HG03135 (cell line): ENCODE data around the gene HABP4.
A peak's percentile ranks its signal among the peaks of the same experiment; 100 is the strongest.

Experiments used
- ATAC-seq: cut with Tn5 transposase; IDR thresholded peaks from one replicate; pipeline ENCODE4 v1.9.1; 2021; ENCODE audit warnings: mild to moderate bottlenecking, moderate library complexity; ENCODE audit not compliant: unreplicated experiment

Gene HABP4

DNA sequence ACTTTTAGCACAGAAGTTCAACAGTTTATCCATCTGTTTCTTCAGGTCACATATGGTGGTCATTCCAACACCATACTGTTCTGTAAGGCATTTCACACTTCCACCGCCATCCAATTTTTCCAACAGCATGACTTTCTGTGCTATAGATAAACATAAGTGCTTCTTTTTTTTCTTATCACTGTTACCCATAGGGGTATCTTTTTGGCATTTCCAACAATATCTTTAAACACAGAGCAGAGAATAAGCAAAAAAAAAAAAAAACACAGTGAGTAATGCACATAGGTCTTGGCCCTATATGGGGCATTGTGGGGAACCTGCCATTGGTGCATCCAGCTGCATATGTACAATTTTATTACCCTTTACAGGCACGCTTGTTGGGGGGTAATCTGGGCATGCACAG is 19.6 kb upstream of the HABP4 start:
- no peak for ATAC-seq

DNA sequence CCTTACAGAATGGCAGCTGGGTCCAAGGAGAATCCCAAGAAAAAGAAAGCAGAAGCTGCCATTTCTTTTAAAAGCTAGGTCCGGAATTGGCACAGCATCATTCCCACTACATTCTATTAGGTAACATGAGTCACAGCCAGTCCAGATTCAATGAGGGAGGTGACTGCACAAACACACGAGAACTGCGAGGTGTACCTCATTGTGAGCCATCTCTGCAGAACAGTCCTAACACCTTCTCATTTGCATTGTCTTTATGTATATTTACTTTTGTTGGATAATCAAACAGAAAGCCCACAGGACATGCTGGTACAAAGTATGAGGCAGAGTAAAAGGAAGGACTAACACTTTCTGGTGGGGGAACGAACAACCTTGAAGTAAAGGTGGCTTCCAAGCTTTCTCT is 14.6 kb upstream of the HABP4 start:
- ATAC-seq, result no peak

GRCh38 chr9:96436063-96436455 is 13.9 kb upstream of the HABP4 start:
- ATAC-seq, result no peak

GRCh38 chr9:96436456-96437126 is 13.4 kb upstream of the HABP4 start:
- no peak for ATAC-seq

DNA sequence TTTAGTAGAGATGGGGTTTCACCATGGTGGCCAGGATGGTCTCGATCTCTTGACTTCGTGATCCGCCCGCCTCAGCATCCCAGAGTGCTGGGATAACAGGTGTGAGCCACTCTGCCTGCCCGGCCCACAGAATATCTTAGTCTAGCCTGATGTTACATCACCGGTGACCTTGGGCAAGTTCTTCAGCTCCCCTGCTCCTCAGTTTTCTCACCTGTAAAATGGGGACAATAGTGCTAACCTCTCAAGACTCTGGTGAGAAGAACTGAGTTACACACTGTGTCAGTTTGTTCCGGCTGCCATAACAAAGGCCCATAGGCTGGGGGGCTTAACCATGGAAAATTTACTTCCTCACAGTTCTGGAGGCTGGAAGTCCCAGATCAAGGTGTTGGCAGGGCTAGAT is 12.5 kb upstream of the HABP4 start:
- no peak for ATAC-seq

DNA sequence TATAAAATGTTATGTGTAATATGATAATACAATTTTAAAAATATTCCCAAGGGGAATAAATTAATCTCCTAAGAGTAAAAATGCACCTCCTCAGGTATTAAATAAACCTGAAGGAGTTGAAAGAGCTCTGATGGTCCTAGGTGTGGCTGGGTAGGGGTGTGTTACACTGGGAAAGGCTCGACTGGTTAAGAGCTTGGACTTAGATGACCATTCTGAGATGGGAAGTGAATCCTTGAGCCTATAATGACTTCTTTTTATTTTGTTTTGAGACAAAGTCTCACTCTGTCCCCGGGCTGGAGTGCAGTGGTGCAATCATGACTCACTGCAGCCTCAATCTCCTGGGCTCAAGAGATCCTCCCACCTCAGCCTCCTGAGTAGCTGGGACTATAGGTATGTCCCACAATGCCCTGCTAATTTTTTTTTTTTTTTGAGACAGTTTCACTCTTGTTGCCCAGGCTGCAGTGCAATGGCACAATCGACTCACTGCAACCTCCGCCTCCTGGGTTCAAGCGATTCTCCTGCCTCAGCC is 9.2 kb upstream of the HABP4 start:
- ATAC-seq, result no peak

- ATAC-seq, result no peak
Observed at GRCh38 chr9:96441798-96442445, 8.0 kb upstream of the HABP4 start.

GRCh38 chr9:96442491-96442890 is 7.5 kb upstream of the HABP4 start:
- no peak for ATAC-seq

DNA sequence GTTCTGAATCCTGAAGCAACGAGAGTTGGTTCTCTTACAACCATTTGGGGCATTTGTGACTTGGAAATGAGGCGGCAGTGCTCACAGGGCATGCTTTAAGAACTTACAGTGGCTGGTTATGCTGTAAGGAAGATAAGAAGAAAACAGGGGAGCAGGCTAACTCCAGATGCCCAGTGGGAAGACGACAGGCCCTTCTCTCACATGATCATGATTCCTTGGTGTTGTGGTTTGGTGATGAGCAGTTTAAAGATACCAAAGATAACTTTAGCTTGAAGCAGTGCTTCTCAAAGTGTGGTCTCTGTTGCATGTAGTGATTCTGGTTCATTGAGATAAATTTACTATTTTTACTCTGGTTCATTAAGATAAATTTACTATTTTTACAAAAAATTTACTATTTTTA is 2.6 kb upstream of the HABP4 start:
- ATAC-seq, result no peak

DNA sequence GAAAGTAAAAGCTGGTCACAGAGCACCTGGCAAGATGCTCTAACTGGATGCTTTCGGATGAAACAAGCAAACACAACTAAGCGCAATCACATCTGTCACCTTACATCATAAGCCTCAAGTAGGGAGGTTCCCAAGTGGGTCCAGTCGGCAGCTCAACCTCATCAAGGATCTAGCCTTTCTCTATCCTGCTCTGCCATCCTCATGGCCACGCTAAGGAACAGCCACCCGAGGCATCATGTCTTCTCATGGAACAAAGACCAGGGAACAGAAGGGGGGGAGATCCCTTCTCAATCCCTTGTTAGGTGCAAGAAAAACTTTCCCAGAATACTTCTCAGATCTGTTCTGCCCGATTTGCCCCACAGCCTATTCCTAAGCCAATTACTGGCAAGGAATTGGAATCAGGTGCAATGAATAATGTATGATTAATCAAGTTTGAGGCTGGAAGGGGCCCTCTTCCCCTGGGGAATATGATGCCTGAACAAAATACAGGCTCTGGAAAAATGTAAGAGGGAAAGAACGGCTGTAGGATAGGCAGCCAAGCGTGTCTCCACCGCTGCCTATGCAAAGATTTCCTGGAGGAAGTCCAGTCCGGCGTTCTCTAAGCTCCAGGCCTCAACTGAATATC is 1.3 kb upstream of the HABP4 start:
- ATAC-seq, result no peak

- peak; percentile 20 for ATAC-seq
Observed at GRCh38 chr9:96449523-96449844, 485 bp upstream of the HABP4 start.

DNA sequence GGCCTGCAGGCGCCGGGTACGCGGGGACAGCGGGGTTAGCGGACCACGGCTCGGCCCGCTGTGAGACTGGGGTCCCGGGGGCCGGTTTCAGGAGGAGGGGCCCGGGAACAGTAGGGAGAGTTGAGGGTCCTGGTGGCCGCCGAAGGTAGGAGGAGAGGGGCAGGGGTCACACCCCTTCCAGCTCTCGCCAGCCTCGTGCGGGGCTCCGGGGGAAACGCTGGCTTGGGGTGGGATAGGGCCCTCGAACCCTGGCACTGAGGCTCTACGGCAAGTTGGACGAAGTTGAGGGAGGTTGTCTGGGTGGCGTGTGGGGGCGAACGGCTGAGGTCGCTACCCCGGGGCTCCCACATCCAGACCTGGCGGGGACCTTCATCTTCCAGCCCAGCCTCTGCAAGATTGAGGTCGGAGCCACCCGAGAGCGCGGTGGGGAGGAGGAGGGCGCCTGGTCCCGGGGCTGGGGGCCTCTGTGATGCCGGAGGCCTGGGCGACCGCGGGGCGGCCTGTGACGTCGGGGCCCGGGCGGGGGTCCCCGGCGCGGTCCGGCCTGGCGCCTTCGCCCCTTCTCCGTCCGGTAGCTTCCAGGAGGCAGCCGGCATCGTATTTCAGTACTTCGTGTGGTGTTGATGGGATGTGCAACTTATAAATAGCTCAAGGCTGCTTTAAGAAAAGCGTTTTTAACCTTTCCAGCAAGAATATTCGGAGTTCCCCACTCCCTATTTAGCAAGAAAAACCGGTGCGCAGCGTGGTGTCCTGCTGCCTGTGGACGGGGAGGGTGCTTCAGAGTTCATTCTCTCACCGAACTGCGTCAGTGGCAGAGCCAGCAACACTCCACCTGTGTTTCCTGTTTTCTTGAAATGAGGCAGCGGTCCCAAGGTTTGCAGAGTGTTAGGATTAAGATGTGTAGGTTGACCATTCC is 902 bp downstream of the HABP4 start:
- ATAC-seq, result no peak

- no peak for ATAC-seq
Observed at GRCh38 chr9:96453625-96454024, 3.7 kb downstream of the HABP4 start.

GRCh38 chr9:96457266-96457665 is 7.3 kb downstream of the HABP4 start:
- no peak for ATAC-seq

DNA sequence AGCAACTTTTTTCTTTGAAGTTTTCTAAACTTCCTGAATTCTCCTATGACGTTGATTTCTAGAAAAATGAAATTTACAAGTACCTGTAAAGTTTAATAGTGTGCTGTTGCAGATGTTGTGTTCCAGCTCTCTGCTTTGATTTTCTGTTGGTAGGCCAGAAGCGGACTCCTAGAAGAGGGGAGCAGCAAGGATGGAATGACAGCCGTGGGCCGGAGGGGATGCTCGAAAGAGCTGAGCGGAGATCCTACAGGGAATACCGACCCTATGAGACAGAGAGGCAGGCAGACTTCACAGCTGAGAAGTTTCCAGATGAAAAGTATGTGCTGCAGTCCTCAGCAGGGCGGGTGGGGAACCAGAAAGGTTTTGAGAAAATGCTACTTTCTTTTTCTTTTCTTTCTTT is 8.3 kb downstream of the HABP4 start:
- no peak for ATAC-seq

GRCh38 chr9:96459268-96460007 is 9.5 kb downstream of the HABP4 start:
- no peak for ATAC-seq

DNA sequence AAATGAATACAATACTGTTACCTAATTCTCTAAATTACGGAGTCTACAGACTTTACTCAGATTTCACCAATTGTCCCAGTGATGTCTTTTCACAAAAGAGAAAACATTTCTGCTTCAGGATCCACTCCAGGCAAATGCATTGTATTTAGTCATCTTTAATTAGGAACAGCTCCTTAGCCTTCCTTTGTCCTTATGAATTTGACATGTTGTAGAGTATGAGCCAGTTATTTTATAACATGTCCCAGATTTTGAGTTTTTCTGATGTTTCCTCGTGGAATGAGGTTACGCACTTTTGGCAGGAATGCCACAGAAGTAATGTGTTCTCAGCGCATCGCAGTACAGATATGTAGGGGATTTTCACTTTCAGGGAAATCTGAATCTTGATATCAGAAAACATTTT is 10.5 kb downstream of the HABP4 start:
- no peak for ATAC-seq

DNA sequence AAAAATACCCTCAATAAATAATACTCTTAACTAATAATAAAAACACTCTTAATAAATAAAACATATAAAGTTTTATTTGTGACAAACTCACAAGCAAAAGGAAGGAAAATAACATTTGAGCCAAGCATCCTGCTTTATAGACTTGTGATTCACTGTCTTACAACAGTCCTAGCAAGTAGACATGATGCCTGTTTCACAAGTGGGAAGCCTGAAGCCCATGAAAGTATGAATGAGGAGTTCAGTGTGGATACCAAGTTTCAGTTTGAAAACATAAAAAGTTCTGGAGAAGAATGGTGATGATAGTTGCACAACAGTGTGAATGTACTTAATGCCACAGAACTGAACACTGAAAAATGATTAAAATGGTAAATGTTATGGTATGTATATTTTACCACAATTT is 10.9 kb downstream of the HABP4 start:
- no peak for ATAC-seq

DNA sequence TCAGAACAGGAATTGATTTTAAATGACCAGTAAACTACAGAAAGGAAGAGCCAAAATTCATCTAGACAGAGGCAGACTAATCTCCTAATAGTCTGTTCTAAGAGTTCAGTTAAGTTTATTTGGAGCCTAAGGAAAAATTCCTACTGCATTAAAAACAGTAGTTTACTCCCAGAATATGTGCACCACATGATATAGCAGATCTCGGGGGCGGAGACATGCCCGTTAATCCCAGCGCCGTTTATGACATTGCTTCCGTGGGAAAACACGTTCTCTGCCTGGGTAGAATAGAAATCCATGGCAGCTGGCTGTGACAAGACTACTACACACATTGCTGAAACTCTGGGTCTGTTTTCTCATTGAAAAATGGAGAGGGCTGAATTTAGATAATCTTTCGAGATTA is 11.4 kb downstream of the HABP4 start:
- ATAC-seq, result no peak

GRCh38 chr9:96462541-96462940 is 12.6 kb downstream of the HABP4 start:
- ATAC-seq, result no peak

- ATAC-seq, result no peak
Observed at GRCh38 chr9:96464426-96464825, 14.5 kb downstream of the HABP4 start.
